Type B pancreatic cell (in vitro differentiated cells): ENCODE results near the gene TMPRSS2. TPM values are rescaled to one million over a fixed set of nuclear protein-coding genes. Genes with fewer than 3 reads are reported as not detected.

ENCODE experiments used
- DNase-seq: peaks from one replicate; pipeline ENCODE4 v3.0.0; 2021; ENCODE audit warnings: mixed read lengths; ENCODE audit not compliant: unreplicated experiment; ENCODE audit errors: extremely low spot score
- H3K27ac Mint-ChIP-seq: 2 replicates; pipeline ENCODE4 v1.8.0; 2021; ENCODE audit warnings: mild to moderate bottlenecking, mixed read lengths
- H3K27me3 Mint-ChIP-seq: 2 replicates; pipeline ENCODE4 v1.8.0; 2021; ENCODE audit warnings: mixed read lengths
- H3K36me3 Mint-ChIP-seq: 2 replicates; pipeline ENCODE4 v1.8.0; 2021; ENCODE audit warnings: mixed read lengths
- H3K4me1 Mint-ChIP-seq: one replicate; pipeline ENCODE4 v1.8.0; 2021; ENCODE audit warnings: mixed read lengths; ENCODE audit not compliant: unreplicated experiment
- H3K4me3 Mint-ChIP-seq: 2 replicates; pipeline ENCODE4 v1.8.0; 2021; ENCODE audit warnings: mild to moderate bottlenecking, mixed read lengths
- H3K9me3 Mint-ChIP-seq: 2 replicates; pipeline ENCODE4 v1.8.0; 2021; ENCODE audit warnings: mixed read lengths
- total RNA-seq: library from RNA; stranded (reverse); gene quantifications from 2 replicates; pipeline ENCODE4 v1.2.1, GENCODE V29; 2021; ENCODE audit warnings: low replicate concordance
- TF ChIP-seq, protein P1 (sequence below): fragments of 200-600 bp; sonication (generic); conservative IDR thresholded peaks from 2 replicates; pipeline ENCODE4 v1.5.0; 2021; ENCODE audit warnings: antibody characterized with exemption, mild to moderate bottlenecking

Gene TMPRSS2
- total RNA-seq, 1 donor from 2014 or later, result 82.1 TPM

- Mint-ChIP-seq H3K27me3 (peaks cover 8% of the 10 kb centered on the region), H3K27ac (no peak overlapping the region), H3K9me3 (peaks cover 5% of the 10 kb centered on the region), H3K4me3 (no peak overlapping the region), H3K36me3 (peaks cover 18% of the 10 kb centered on the region), H3K4me1 (no peaks in the 10 kb centered on the region)
- peak; percentile 7 for DNase-seq
- TF ChIP-seq, protein P1, sequence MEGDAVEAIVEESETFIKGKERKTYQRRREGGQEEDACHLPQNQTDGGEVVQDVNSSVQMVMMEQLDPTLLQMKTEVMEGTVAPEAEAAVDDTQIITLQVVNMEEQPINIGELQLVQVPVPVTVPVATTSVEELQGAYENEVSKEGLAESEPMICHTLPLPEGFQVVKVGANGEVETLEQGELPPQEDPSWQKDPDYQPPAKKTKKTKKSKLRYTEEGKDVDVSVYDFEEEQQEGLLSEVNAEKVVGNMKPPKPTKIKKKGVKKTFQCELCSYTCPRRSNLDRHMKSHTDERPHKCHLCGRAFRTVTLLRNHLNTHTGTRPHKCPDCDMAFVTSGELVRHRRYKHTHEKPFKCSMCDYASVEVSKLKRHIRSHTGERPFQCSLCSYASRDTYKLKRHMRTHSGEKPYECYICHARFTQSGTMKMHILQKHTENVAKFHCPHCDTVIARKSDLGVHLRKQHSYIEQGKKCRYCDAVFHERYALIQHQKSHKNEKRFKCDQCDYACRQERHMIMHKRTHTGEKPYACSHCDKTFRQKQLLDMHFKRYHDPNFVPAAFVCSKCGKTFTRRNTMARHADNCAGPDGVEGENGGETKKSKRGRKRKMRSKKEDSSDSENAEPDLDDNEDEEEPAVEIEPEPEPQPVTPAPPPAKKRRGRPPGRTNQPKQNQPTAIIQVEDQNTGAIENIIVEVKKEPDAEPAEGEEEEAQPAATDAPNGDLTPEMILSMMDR, result no peak
Measured at GRCh38 chr21:41432562-41433460, 75.1 kb downstream of the TMPRSS2 start.

- H3K27ac Mint-ChIP-seq, result no peak overlapping the region
- H3K36me3 Mint-ChIP-seq, result peaks cover 18% of the 10 kb centered on the region
- no peak overlapping the region for H3K4me3 Mint-ChIP-seq
- no peaks in the 10 kb centered on the region for H3K4me1 Mint-ChIP-seq
- peaks cover 17% of the 10 kb centered on the region for H3K27me3 Mint-ChIP-seq
- TF ChIP-seq, protein P1, result no peak
- H3K9me3 Mint-ChIP-seq, result peaks cover 5% of the 10 kb centered on the region
- peak; percentile 31 for DNase-seq
Measured at GRCh38 chr21:41431788-41432548, 76.0 kb downstream of the TMPRSS2 start.

DNA sequence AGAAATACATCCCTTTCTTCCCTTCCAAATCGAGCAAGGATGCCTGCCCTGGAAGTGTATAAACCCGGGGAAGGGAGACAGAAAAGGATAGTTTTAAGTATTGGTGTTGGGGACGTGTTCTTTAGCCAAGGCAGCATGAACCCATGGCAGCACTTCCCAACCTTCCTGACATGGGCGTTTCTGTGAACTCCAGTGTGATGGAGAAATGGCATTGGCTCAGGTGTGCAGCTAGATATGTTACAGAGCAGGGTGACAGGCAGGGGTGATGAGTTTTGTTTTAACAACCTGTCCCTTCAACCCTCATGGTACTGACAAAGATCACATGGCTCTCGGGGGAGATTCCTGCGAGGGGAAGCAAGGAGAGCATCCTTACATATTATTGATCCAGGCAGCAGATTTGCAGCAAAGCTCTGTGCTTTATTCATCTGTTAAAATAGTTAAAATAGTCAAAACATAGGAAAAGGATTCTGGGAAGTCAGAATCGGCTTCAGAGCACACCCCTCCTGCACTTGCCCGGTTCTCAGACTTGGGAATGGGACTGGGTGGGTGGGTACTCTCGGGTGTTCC, 78.0 kb downstream of the TMPRSS2 start:
- Mint-ChIP-seq H3K4me3 (no peak overlapping the region), H3K36me3 (peaks cover 8% of the 10 kb centered on the region), H3K27me3 (peaks cover 29% of the 10 kb centered on the region), H3K9me3 (peaks cover 5% of the 10 kb centered on the region), H3K4me1 (no peaks in the 10 kb centered on the region), H3K27ac (no peak overlapping the region)
- TF ChIP-seq, protein P1, result no peak
- DNase-seq, result peak; percentile 13

- TF ChIP-seq, protein P1, result no peak
- peaks cover 1% of the 10 kb centered on the region for H3K36me3 Mint-ChIP-seq
- DNase-seq, result peak; percentile 7
- no peaks in the 10 kb centered on the region for H3K4me1 Mint-ChIP-seq
- no peak overlapping the region for H3K27ac Mint-ChIP-seq
- peaks cover 1% of the 10 kb centered on the region for H3K9me3 Mint-ChIP-seq
- H3K27me3 Mint-ChIP-seq, result peaks cover 31% of the 10 kb centered on the region
- H3K4me3 Mint-ChIP-seq, result no peak overlapping the region
Measured at GRCh38 chr21:41429305-41429704, 78.7 kb downstream of the TMPRSS2 start.

DNA sequence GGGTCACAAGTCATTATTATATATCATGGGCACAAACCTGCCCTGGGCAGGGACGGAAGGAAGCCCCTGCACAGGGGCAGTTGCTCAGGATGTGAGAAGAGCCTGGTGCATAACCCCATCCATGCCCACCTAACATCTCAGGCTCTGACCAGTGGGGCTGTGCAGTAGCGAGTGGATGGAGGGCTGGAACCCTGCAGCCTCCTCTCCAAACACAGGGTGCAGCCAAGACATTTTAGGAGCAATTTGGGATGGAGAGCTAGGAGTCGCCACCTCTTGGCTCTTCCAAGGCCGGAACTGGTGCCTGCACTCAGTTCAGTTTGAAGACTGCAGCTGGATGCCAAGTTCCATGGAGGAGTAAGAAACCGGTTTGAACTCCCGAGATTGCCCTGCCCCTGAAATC, 79.1 kb downstream of the TMPRSS2 start:
- no peak for DNase-seq
- no peaks in the 10 kb centered on the region for H3K4me1 Mint-ChIP-seq
- TF ChIP-seq, protein P1, result no peak
- H3K27ac Mint-ChIP-seq, result no peak overlapping the region
- H3K4me3 Mint-ChIP-seq, result no peak overlapping the region
- H3K27me3 Mint-ChIP-seq, result peaks cover 31% of the 10 kb centered on the region
- H3K9me3 Mint-ChIP-seq, result no peaks in the 10 kb centered on the region
- no peaks in the 10 kb centered on the region for H3K36me3 Mint-ChIP-seq
